HG03064 (cell line): ENCODE data around the gene IGF2.
"Not testable (repeated sequence)": the region's sequence is repeated elsewhere in the genome, so short reads cannot be mapped to it uniquely, and the experiment has no call there.

Experiments used
- ATAC-seq: cut with Tn5 transposase; IDR thresholded peaks from one replicate; pipeline ENCODE4 v1.9.1; 2021; ENCODE audit warnings: low read depth; ENCODE audit not compliant: unreplicated experiment

IGF2 gene

GRCh38 chr11:2139123-2139521, at the start of gene IGF2:
IGF2 (minus strand) TSS chr11:2139389; CDS start chr11:2135523, 3,866 bp downstream.
- no peak for ATAC-seq

DNA sequence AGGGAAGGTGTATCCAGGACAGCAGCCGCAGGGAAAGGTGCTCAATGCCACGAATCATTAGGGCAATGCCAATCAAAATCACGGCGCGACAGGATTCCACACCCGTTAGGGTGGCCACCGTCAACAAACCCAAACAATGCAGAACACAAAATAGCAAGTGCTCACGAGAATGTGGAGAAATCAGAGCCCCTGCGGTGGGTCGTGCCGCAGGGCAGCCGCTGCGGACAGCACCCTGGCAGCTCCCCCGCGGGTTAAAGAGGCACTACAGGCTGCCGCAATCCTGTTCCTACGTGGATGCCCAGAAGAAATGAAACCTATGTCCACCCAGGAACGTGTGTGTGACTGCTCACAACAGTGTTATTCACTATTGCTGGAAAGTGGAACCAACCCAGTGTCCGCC, 49.6 kb upstream of the IGF2 start:
- no peak for ATAC-seq

DNA sequence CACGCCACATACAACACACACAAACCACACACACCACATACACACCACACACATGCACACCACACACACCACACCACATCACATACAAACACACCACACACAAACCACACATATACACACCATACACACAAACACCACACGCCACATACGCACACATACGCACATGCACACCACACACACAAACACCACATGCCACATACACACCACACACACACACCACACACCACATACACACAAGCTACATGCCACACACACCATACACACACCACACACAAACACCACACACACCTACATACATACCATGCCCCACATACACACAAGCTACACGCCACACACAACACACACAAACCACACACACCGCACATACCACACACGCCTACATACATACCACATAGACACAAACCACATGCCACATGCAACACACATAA, 48.1 kb upstream of the IGF2 start:
- no peak for ATAC-seq

DNA sequence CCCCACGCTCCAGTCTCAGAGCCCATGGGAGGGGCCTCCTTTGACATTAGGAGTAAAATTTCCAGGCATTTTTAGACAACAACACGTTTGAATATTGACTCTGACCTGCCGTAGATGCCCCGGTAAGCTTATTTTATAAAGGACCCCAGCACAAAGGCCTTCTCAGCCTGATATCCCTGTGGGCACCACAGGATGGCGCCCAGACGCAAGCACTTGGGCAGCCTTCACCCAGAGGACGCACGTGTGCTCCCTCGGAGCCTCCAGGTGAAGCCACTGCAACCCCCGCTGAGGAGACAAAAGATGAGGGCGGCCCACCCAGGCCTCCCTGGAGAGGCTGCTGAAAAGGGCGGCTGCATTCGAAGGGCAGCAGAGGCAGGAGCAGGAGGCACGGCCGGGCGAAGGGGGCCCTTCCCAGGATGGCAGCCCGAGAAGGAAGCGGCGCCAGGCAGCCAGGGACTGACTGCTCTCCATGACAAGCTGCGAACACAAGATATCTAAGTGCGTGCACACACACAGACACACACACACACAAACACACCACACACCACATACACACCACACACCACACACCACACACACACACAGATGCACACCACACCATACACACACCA, 47.6 kb upstream of the IGF2 start:
- no peak for ATAC-seq

DNA sequence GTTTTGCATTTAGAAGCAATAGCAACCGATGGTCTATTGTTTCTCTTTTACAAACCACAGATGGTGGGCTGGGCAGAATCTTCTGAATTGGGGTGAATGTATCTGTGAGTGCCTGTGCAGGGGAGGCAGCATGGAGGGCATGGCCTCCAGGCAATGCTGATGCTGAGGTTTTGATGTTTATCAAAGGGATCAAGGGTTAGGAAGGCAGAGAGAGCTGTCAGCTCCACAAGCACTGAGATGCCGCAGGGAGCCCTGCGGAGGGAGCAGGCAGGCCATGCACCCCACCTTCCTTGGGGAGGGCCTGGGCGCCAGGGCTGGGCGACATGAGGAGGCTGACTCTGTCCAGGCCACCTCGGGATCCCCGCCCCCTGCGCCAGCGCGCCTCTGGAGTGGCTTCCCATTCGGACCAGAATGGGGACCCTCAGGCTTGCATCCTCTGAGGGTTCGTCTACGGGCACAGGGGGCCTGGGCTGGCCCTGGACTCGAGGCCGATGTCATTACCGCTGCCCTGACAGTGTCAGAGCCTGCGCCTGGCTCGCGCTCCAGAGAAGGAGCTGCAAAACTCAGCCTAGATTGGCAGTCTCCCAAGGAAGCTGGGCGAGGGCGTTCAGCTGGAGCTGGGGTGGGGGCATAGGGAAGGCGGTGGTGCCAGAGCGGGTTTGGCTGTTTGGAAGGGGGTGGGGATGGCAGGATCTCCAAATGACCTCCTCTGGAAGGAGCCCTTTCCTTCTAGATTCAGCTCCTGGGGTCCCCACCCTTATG, 46.3 kb upstream of the IGF2 start:
- no peak for ATAC-seq

GRCh38 chr11:2182692-2183474, 43.7 kb upstream of the IGF2 start:
- ATAC-seq, result no peak

DNA sequence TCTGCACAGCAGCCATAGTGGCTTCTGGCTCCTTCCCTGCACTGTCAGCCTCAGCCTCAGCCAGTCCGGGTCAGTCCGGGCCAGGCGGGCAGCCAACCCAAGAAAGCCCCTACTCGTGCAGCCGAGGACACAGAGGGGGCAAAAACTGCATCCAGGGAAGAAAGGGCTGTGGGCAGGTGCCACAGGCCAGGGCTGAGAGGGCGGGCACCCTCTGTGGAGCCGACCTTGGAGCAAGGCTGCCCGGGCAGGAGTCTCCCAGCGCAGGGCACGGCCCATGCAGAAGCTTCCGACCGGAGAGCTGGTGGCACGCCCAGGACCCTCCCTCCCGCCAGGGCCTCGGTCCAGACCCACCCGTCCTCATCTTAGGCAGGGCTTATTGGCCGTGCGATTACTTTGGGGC, 42.9 kb upstream of the IGF2 start:
- ATAC-seq, result no peak

GRCh38 chr11:2180789-2181370, 41.7 kb upstream of the IGF2 start:
- no peak for ATAC-seq

GRCh38 chr11:2180347-2180746, 41.2 kb upstream of the IGF2 start:
- ATAC-seq, result no peak

DNA sequence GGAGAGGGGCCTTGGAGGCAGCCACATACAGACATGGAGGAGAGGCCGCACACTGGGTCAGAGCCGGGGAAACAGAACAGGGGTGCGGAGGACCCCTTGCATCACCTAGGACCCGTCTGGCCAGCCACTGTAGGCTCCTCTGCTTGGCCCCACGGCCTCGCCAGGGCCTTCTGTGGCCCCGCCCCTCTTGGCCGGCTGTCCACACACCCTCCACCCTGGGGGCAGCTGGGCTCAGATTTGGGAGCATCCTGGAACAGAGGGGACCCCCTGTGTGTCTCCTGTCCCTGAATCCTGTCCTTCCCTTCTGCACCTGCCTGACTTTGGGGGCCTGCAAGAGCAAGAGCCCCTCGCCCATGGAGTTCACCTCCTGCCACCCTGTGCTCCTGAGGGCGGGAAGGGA, 40.3 kb upstream of the IGF2 start:
- ATAC-seq, result no peak

GRCh38 chr11:2178906-2179494, 39.8 kb upstream of the IGF2 start:
- no peak for ATAC-seq

DNA sequence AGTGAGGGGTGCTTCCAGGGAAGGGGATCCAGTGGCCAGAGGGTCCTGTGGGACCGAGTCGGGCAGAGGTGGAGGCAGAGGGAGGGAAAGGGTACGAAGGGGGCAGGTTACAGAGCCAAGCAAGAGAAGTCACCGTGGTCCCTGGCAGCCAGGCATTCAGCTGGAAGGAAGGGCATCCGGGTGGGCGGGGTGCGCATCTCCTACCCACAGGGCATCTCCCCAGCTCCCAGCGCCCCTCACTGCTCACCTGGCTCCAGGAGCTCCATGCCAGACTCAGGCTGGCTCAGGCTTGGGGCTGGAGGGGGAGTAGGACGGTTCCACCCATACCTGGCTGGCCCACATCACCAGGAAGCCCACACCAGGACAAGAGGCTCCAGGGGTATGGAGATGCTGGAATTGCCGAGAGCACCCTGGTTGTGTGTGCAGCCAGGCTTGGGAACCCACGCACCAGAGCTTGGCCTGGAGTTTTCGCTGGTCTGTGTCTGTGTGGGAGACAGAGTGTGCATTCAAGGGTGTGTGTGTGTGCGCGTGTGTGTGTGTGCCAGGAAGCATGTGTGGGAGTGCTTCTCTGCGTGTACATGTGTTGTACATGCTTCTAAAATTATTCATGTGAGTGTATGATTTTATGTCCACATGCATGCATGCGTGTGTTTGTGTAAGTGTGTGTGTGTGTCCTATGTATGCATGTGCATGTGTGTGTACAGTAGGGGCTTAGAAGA, 39.0 kb upstream of the IGF2 start:
- not testable (repeated sequence) for ATAC-seq

GRCh38 chr11:2177076-2177475, 37.9 kb upstream of the IGF2 start:
- ATAC-seq, result no peak

- no peak for ATAC-seq
These were observed 37.3 kb upstream of the IGF2 start for GRCh38 chr11:2176389-2176900.

DNA sequence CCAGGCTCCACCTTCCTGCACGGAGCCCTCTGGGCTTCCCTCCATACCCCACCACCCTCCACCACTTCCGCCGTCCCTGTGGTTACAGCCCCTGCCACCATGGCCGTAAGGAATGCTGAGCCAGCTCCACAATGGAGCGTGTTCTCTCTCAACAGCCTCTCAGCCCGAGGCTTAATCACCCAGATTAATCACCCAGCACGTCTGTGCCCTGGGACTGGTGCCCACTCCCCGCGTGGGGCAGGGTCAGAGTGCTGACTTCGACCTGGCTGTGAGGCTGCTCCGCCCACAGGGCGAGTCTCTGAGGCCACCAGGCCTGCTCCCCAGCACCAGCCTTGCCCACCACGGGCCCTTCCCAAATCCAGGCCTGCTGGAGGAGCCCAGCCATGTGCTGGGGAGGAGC, 36.5 kb upstream of the IGF2 start:
- ATAC-seq, result no peak

- no peak for ATAC-seq
These were observed 35.2 kb upstream of the IGF2 start for GRCh38 chr11:2174361-2174760.

DNA sequence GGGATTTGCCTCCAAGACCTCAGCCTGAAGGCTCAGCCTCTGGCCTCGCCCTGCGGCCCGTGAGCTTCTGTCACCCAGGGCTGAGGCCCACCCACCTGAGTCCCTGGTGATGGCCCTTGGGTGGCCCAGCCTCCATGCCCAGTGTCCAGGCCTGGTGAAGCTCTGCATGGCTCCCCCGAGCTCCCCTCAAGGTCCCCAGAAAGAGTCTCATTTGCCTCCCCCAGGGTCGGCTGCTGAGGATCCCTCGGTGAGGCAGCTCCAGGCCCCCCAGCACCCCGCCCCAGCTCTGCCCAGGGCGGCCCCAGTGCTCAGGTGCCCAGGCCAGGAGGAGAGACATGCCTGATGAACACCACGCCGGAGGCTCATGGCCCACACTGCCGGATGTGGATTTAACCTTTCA, 34.6 kb upstream of the IGF2 start:
- ATAC-seq, result no peak

GRCh38 chr11:2173150-2173693, 34.0 kb upstream of the IGF2 start:
- ATAC-seq, result no peak

GRCh38 chr11:2172676-2173075, 33.5 kb upstream of the IGF2 start:
- no peak for ATAC-seq

DNA sequence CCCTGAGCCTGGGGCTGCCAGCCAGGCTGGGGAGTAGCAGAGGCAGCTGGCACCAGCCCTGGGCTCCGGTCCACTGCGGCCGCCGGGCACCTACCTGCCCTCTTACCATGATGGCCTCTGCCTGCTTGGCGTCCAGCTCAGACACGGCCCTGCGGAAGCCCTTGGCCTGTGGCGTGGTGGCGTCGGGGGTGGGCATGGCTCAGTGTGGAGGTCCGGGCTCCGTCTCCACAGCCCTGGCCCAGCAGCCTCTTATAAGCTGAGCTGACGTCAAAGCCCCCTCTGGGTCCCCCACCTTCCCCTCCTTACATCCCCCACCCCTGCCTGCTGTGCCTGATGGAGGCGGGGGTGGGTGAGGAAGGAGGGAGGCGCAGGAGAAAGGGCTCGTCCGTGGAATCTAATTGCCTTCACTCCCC, 32.4 kb upstream of the IGF2 start, which contains the start of gene TH:
TSS of gene TH (minus strand) at position 225 of the 413 bp plus-strand sequence. CDS start at position 196, 29 bp downstream.
- no peak for ATAC-seq
